Endodermal cell (in vitro differentiated cells): ENCODE measurements around the gene P4HTM. TPM values are rescaled to one million over a fixed set of nuclear protein-coding genes. Genes with fewer than 3 reads are reported as not detected.

Experiments used
- DNase-seq: peaks from one replicate; pipeline ENCODE4 v3.0.0-alpha.2; 2017
- H3K27ac ChIP-seq: 2 replicates; pipeline ENCODE4 v1.5.1; 2013; ENCODE audit warnings: mild to moderate bottlenecking, low read depth, low read length, moderate library complexity
- H3K27me3 ChIP-seq: 2 replicates; pipeline ENCODE4 v1.6.1; 2013; ENCODE audit warnings: mild to moderate bottlenecking, low read length, moderate library complexity; ENCODE audit not compliant: insufficient read depth, control insufficient read depth, poor library complexity, severe bottlenecking
- H3K36me3 ChIP-seq: 2 replicates; pipeline ENCODE4 v1.7.0; 2013; ENCODE audit warnings: mild to moderate bottlenecking, low read length, moderate library complexity; ENCODE audit not compliant: control insufficient read depth, insufficient read depth
- H3K4me1 ChIP-seq: one replicate; pipeline ENCODE4 v1.7.0; 2013; ENCODE audit warnings: low read length; ENCODE audit not compliant: control insufficient read depth, insufficient read depth
- H3K4me3 ChIP-seq: 2 replicates; pipeline ENCODE4 v1.5.1; 2013; ENCODE audit warnings: mild to moderate bottlenecking, low read length, moderate library complexity
- H3K9ac ChIP-seq: 2 replicates; pipeline ENCODE4 v1.6.1; 2013; ENCODE audit warnings: mild to moderate bottlenecking, low read length, moderate library complexity; ENCODE audit not compliant: poor library complexity, severe bottlenecking; ENCODE audit errors: extremely low read depth
- H3K9me3 ChIP-seq: 2 replicates; pipeline ENCODE4 v1.6.1; 2013; ENCODE audit warnings: mild to moderate bottlenecking, low read length, moderate library complexity; ENCODE audit not compliant: control insufficient read depth
- H3K27ac Mint-ChIP-seq: 2 replicates; pipeline ENCODE4 v1.8.0; 2020; ENCODE audit warnings: mixed read lengths
- H3K27me3 Mint-ChIP-seq: 2 replicates; pipeline ENCODE4 v1.8.0; 2021; ENCODE audit warnings: mild to moderate bottlenecking, mixed read lengths; ENCODE audit not compliant: insufficient read depth
- H3K36me3 Mint-ChIP-seq: 2 replicates; pipeline ENCODE4 v1.8.0; 2020; ENCODE audit warnings: low read depth, mixed read lengths
- H3K4me1 Mint-ChIP-seq: 2 replicates; pipeline ENCODE4 v1.8.0; 2020; ENCODE audit warnings: mixed read lengths
- H3K4me3 Mint-ChIP-seq: 2 replicates; pipeline ENCODE4 v1.8.0; 2020; ENCODE audit warnings: mild to moderate bottlenecking, moderate library complexity, mixed read lengths
- H3K9me3 Mint-ChIP-seq: 2 replicates; pipeline ENCODE4 v1.8.0; 2020; ENCODE audit warnings: mild to moderate bottlenecking, mixed read lengths
- CTCF ChIP-seq: fragments of 200-600 bp; sonication (generic); conservative IDR thresholded peaks from 2 replicates; pipeline ENCODE4 v1.5.0; 2021; ENCODE audit warnings: antibody characterized with exemption, mild to moderate bottlenecking
- WGBS, 2 experiments: methylation state at CpG; one replicate each; pipeline versions ENCODE4 v1.1.5 to v1.1.7; 2013; ENCODE audit warnings: missing lambda C conversion rate in 2 of 2, mixed read lengths in 1 of 2; ENCODE audit not compliant: insufficient coverage in 1 of 2, insufficient read length in 1 of 2; 5-methylcytosine and 5-hydroxymethylcytosine counted together
- total RNA-seq, 2 donors: library from RNA; stranded (reverse); fragmentation: NEBNext Ultra II Directional in 1 of 2; extraction: Animal tissue kit (Norgen Biotek cat#: 25700) in 1 of 2; gene quantifications; 2 replicates in 1 of 2; 3 replicates in 1 of 2; pipeline ENCODE4 v1.2.1, GENCODE V29; 2021

Gene P4HTM
- total RNA-seq, 2 donors from 2014 or later = 12.4 to 17.6 TPM

- no peak overlapping the region for H3K9ac ChIP-seq
Measured at GRCh38 chr3:48980295-48980694, 9.7 kb upstream of the P4HTM start.

GRCh38 chr3:48982016-48982415, 8.0 kb upstream of the P4HTM start:
- Mint-ChIP-seq H3K4me3 (no peak overlapping the region), H3K27me3 (no peaks in the 10 kb centered on the region), H3K36me3 (peaks cover 58% of the 10 kb centered on the region), H3K4me1 (no peaks in the 10 kb centered on the region), H3K27ac (no peak overlapping the region), H3K9me3 (no peaks in the 10 kb centered on the region)
- H3K9ac ChIP-seq = no peak overlapping the region
- H3K4me3 ChIP-seq = no peak overlapping the region
- TF ChIP-seq CTCF = no peak
- H3K27ac ChIP-seq = no peak overlapping the region
- H3K4me1 ChIP-seq = no peaks in the 10 kb centered on the region
- H3K36me3 ChIP-seq = peaks cover 65% of the 10 kb centered on the region
- no peaks in the 10 kb centered on the region for H3K27me3 ChIP-seq
- H3K9me3 ChIP-seq = no peaks in the 10 kb centered on the region
- no peak for DNase-seq

More at GRCh38 chr3:48980295-48980694, 9.7 kb upstream of the P4HTM start:
- no peak overlapping the region for H3K27ac Mint-ChIP-seq
- no peak for TF ChIP-seq CTCF
- no peak for DNase-seq
- no peaks in the 10 kb centered on the region for H3K4me1 Mint-ChIP-seq
- no peaks in the 10 kb centered on the region for H3K9me3 Mint-ChIP-seq
- Histone ChIP-seq H3K4me1 (no peaks in the 10 kb centered on the region), H3K4me3 (no peak overlapping the region), H3K36me3 (peaks cover 77% of the 10 kb centered on the region), H3K27me3 (no peaks in the 10 kb centered on the region), H3K9me3 (no peaks in the 10 kb centered on the region), H3K27ac (no peak overlapping the region)
- H3K27me3 Mint-ChIP-seq = no peaks in the 10 kb centered on the region
- 96 to 100% methylated on average over 1 to 4 of the region's 4 CpGs for WGBS, 2 experiments
- no peak overlapping the region for H3K4me3 Mint-ChIP-seq
- H3K36me3 Mint-ChIP-seq = peaks cover 65% of the 10 kb centered on the region

GRCh38 chr3:48982686-48983085, 7.4 kb upstream of the P4HTM start:
- no peak overlapping the region for H3K4me3 ChIP-seq
- Mint-ChIP-seq H3K27me3 (no peaks in the 10 kb centered on the region), H3K36me3 (peaks cover 58% of the 10 kb centered on the region), H3K27ac (no peak overlapping the region), H3K4me1 (no peaks in the 10 kb centered on the region), H3K9me3 (no peaks in the 10 kb centered on the region), H3K4me3 (no peak overlapping the region)
- H3K9me3 ChIP-seq = no peaks in the 10 kb centered on the region
- H3K4me1 ChIP-seq = no peaks in the 10 kb centered on the region
- no peak overlapping the region for H3K9ac ChIP-seq
- TF ChIP-seq CTCF = no peak
- no peak for DNase-seq
- H3K36me3 ChIP-seq = peaks cover 59% of the 10 kb centered on the region
- 92 to 94% methylated on average over 4 to 5 of the region's 5 CpGs for WGBS, 2 experiments
- no peaks in the 10 kb centered on the region for H3K27me3 ChIP-seq
- no peak overlapping the region for H3K27ac ChIP-seq
